PC-3 (cell line): ENCODE measurements around the gene ZNF587B. TPM values are rescaled to one million over a fixed set of nuclear protein-coding genes. Genes with fewer than 3 reads are reported as not detected.

Experiments
- ATAC-seq: fragments of 200-7000 bp; cut with Tn5 transposase; 2 replicates; pipeline ENCODE4 v1.9.1; 2020; ENCODE audit warnings: mild to moderate bottlenecking, moderate library complexity
- Bru-seq: library from RNA; stranded (reverse); fragments of 400-500 nt; gene quantifications from one replicate; lab custom pipeline; 2021; lab: Mats Ljungman, UMichigan
- BruChase-seq, 2 experiments: library from RNA; stranded (reverse); fragments of 400-500 nt; gene quantifications; one replicate each; lab custom pipeline; 2021; lab: Mats Ljungman, UMichigan
- BruUV-seq: library from RNA; stranded (reverse); fragments of 400-500 nt; replicated peaks from 2 replicates; lab custom pipeline; 2021; lab: Mats Ljungman, UMichigan
- CTCF ChIA-PET: fragments of 300-600 bp; sonication (Branson Sonifier 250); formaldehyde crosslinking; loops from one replicate; lab custom pipeline; 2022; ENCODE audit warnings: antibody characterized with exemption; lab: Charles Lee
- POLR2A ChIA-PET: fragments of 300-600 bp; sonication (Branson Sonifier 250); formaldehyde crosslinking; loops from one replicate; lab custom pipeline; 2022; ENCODE audit warnings: antibody characterized with exemption; ENCODE audit not compliant: unreplicated experiment; lab: Charles Lee
- DNase-seq: peaks from one replicate; pipeline ENCODE4 v3.0.0-alpha.2; 2015
- H2AFZ ChIP-seq: fragments of 300-600 bp; sonication (generic); 2 replicates; pipeline ENCODE4 v1.6.0; 2016; ENCODE audit warnings: antibody characterized with exemption, low read length
- H3F3A ChIP-seq: fragments of 300-600 bp; sonication (generic); one replicate; pipeline ENCODE4 v1.6.0; 2017; ENCODE audit warnings: antibody characterized with exemption, low read length, control low read depth, mild to moderate bottlenecking; ENCODE audit not compliant: unreplicated experiment
- H3K27ac ChIP-seq: fragments of 300-600 bp; sonication (generic); 2 replicates; pipeline ENCODE4 v1.5.1; 2016; ENCODE audit warnings: mild to moderate bottlenecking, low read length
- H3K27me3 ChIP-seq: fragments of 300-600 bp; sonication (generic); 2 replicates; pipeline ENCODE4 v1.6.1; 2016; ENCODE audit warnings: low read length, mixed read lengths
- H3K36me3 ChIP-seq: fragments of 300-600 bp; sonication (generic); 2 replicates; pipeline ENCODE4 v1.6.1; 2016; ENCODE audit warnings: low read depth, mixed run types, low read length, mixed read lengths
- H3K4me1 ChIP-seq: fragments of 300-600 bp; sonication (generic); 2 replicates; pipeline ENCODE4 v1.5.1; 2016; ENCODE audit warnings: low read length; ENCODE audit not compliant: insufficient read depth
- H3K4me2 ChIP-seq: fragments of 300-600 bp; sonication (generic); 2 replicates; pipeline ENCODE4 v1.6.0; 2016; ENCODE audit warnings: low read length
- H3K4me3 ChIP-seq: fragments of 300-600 bp; sonication (generic); 2 replicates; pipeline ENCODE4 v1.5.1; 2016; ENCODE audit warnings: mild to moderate bottlenecking, low read length, mixed read lengths
- H3K79me2 ChIP-seq: fragments of 300-600 bp; sonication (generic); 2 replicates; pipeline ENCODE4 v1.6.1; 2017; ENCODE audit warnings: low read length, mixed read lengths
- H3K9ac ChIP-seq: fragments of 300-600 bp; sonication (generic); 2 replicates; pipeline ENCODE4 v1.6.0; 2016; ENCODE audit warnings: mild to moderate bottlenecking, low read length
- H3K9me2 ChIP-seq: fragments of 300-600 bp; sonication (generic); replicated peaks from 2 replicates; pipeline ENCODE4 v1.6.1; 2016; ENCODE audit warnings: mixed run types, low read length, mixed read lengths
- H3K9me3 ChIP-seq: fragments of 300-600 bp; sonication (generic); 2 replicates; pipeline ENCODE4 v1.6.1; 2016; ENCODE audit warnings: low read length, mixed read lengths
- H4K20me1 ChIP-seq: fragments of 300-600 bp; sonication (generic); 2 replicates; pipeline ENCODE4 v1.6.1; 2016; ENCODE audit warnings: low read length, mixed read lengths
- EZH2 ChIP-seq: fragments of 300-600 bp; sonication (generic); IDR thresholded peaks from one replicate; pipeline ENCODE4 v1.6.1; 2017; ENCODE audit warnings: antibody characterized with exemption, mild to moderate bottlenecking, low read length; ENCODE audit not compliant: unreplicated experiment
- EZH2phosphoT487 ChIP-seq: fragments of 300-600 bp; sonication (generic); IDR thresholded peaks from 2 replicates; pipeline ENCODE4 v1.6.1; 2018; ENCODE audit warnings: mild to moderate bottlenecking, antibody characterized with exemption, low read length, borderline replicate concordance
- intact Hi-C: fragments of 100-400 bp; cut with micrococcal nuclease; formaldehyde crosslinking; loops from 2 replicates; pipeline ENCODE4 v1.9.0; 2023
- long read RNA-seq: library from polyadenylated mRNA; unstranded; transcript quantifications from one replicate; pipeline ENCODE4 v2.0.0, GENCODE V29; 2021; ENCODE audit not compliant: unreplicated experiment
- total RNA-seq: library from RNA; depleted of rRNA; stranded (reverse); fragments of >200 nt; gene quantifications from 2 replicates; pipeline ENCODE4 v1.2.3, GENCODE V29; 2014; rRNA removed
- TF ChIP-seq, protein P1 (sequence below): fragments of 300-600 bp; sonication (generic); conservative IDR thresholded peaks from 2 replicates; pipeline ENCODE4 v1.5.1; 2017; ENCODE audit warnings: antibody characterized with exemption, low read depth, mild to moderate bottlenecking, low read length

Gene ZNF587B
- 21.2 and 28.0 TPM in 2 replicates for total RNA-seq
- percentile 96 among the genes with signal in this experiment for Bru-seq, nascent RNA
- percentile 96 among the genes with signal in this experiment for BruChase-seq, experiment 1, labeled RNA remaining after a 6-hour chase
- percentile 98 among the genes with signal in this experiment for BruChase-seq, experiment 2, labeled RNA remaining after a 2-hour chase
- long read RNA-seq, partial matches to known transcripts: 0 of 6 reads
- long read RNA-seq, other reads (novel, unspliced or antisense): 5 of 6 reads

DNA sequence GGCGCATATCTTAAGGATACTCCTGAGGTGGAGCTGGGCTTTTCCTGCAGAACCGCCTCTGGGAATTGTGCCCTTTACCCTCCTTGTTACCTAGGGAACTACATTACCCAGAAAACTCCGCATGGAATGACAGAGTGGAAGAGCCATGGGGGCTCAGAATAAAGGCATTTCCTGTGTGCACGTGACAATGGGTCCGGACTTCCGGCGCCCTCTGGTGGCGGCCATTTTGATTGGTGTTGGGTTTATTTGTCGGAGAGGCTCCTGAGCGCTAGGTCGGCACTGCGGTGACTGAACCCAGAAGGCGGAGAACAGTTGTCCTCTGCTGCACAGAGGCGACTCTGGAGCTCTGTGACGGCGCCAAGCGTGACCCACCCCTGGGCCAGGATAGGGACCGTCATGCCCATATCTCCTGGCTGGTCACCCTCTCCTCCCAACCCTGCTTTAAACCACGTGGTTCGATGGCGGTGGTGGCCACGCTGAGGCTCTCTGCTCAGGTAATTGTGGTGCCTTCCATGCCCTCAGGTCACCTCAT is at the start of gene ZNF587B:
TSS of gene ZNF587B (plus strand) at position 229 of the 532 bp plus-strand sequence. CDS start at position 459, 230 bp downstream.
- ATAC-seq (peak; percentile 49; the same call in 1 of the 2 replicates), DNase-seq (peak; percentile 49)
- CTCF ChIA-PET: no interaction called here
- no peak for TF ChIP-seq EZH2
- TF ChIP-seq, protein P1, sequence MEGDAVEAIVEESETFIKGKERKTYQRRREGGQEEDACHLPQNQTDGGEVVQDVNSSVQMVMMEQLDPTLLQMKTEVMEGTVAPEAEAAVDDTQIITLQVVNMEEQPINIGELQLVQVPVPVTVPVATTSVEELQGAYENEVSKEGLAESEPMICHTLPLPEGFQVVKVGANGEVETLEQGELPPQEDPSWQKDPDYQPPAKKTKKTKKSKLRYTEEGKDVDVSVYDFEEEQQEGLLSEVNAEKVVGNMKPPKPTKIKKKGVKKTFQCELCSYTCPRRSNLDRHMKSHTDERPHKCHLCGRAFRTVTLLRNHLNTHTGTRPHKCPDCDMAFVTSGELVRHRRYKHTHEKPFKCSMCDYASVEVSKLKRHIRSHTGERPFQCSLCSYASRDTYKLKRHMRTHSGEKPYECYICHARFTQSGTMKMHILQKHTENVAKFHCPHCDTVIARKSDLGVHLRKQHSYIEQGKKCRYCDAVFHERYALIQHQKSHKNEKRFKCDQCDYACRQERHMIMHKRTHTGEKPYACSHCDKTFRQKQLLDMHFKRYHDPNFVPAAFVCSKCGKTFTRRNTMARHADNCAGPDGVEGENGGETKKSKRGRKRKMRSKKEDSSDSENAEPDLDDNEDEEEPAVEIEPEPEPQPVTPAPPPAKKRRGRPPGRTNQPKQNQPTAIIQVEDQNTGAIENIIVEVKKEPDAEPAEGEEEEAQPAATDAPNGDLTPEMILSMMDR: peak; percentile 79
- peaks cover 77% of the 10 kb centered on the region for H3K79me2 ChIP-seq
- peaks cover 30% of the 10 kb centered on the region for H3K36me3 ChIP-seq
- H3K9ac ChIP-seq: no peak within 1 kb of the TSS
- intact Hi-C loops: no loop called here
- peaks cover 27% of the 10 kb centered on the region; the same call in 1 of the 2 replicates for H4K20me1 ChIP-seq
- no peaks in the 10 kb centered on the region for H3K9me2 ChIP-seq
- no peak within 1 kb of the TSS for H3K4me3 ChIP-seq
- no peak within 1 kb of the TSS for H2AFZ ChIP-seq
- POLR2A ChIA-PET: no interaction called here
- no peak within 1 kb of the TSS for H3K4me2 ChIP-seq
- no peaks in the 10 kb centered on the region for H3K4me1 ChIP-seq
- no peaks in the 10 kb centered on the region for H3K9me3 ChIP-seq
- no peak within 1 kb of the TSS for H3K27ac ChIP-seq
- no TSS peak for BruUV-seq
- H3K27me3 ChIP-seq: no peaks in the 10 kb centered on the region
- H3F3A ChIP-seq: no peaks in the 10 kb centered on the region

GRCh38 chr19:57786286-57786685 is 43.8 kb upstream of the ZNF587B start:
- DNase-seq (no peak), ATAC-seq (no peak)
- POLR2A ChIA-PET: no interaction called here
- Histone ChIP-seq H3K9ac (no peak overlapping the region), H3K9me3 (no peaks in the 10 kb centered on the region), H3K27me3 (no peaks in the 10 kb centered on the region), H2AFZ (no peak overlapping the region), H4K20me1 (no peaks in the 10 kb centered on the region), H3K27ac (no peak overlapping the region), H3K79me2 (peaks cover 22% of the 10 kb centered on the region), H3K36me3 (peaks cover 60% of the 10 kb centered on the region), H3K4me2 (no peak overlapping the region), H3K4me3 (no peak overlapping the region), H3K4me1 (no peaks in the 10 kb centered on the region), H3F3A (no peaks in the 10 kb centered on the region), H3K9me2 (no peaks in the 10 kb centered on the region)
- intact Hi-C loops: no loop called here
- BruUV-seq: no TSS peak
- CTCF ChIA-PET: no interaction called here
- TF ChIP-seq, protein P1: no peak
- no peak for TF ChIP-seq EZH2
- TF ChIP-seq EZH2phosphoT487: no peak

DNA sequence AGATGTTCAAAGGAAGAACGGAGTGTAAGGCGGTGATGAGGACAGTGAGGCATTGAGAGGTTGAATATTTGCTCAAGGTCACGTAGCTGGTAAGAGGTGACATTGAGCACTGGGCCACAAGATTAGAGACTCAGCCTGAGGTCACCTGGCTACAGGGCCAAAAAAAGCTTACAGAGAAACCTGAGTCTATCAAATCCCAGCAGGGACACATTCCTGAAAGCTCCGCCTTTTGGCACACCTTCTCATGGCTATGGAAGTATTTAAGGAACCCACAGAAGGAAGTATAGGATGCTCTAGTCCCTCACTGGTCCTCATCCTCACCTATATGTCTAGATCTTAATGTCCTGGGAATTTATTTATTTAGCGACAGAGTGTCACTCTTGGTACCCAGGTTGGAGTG is 43.2 kb upstream of the ZNF587B start:
- Histone ChIP-seq H3F3A (no peaks in the 10 kb centered on the region), H3K36me3 (peaks cover 56% of the 10 kb centered on the region), H3K4me2 (no peak overlapping the region), H3K27me3 (no peaks in the 10 kb centered on the region), H3K4me3 (no peak overlapping the region), H2AFZ (no peak overlapping the region), H4K20me1 (no peaks in the 10 kb centered on the region), H3K27ac (no peak overlapping the region), H3K9me2 (no peaks in the 10 kb centered on the region), H3K4me1 (no peaks in the 10 kb centered on the region), H3K9ac (no peak overlapping the region), H3K9me3 (no peaks in the 10 kb centered on the region), H3K79me2 (peaks cover 17% of the 10 kb centered on the region; the same call in 1 of the 2 replicates)
- ChIA-PET POLR2A (no interaction called here), CTCF (no interaction called here)
- TF ChIP-seq EZH2phosphoT487 (no peak), EZH2 (no peak)
- TF ChIP-seq, protein P1: no peak
- DNase-seq (no peak), ATAC-seq (no peak)
- no TSS peak for BruUV-seq
- intact Hi-C loops: no loop called here
